ENCODE data around the gene NOTCH2. TPM values are rescaled to one million over a fixed set of nuclear protein-coding genes. Genes with fewer than 3 reads are reported as not detected.

Gene NOTCH2
- total and polyA plus RNA-seq, 9 of the 15 experiments (the other 6 are each of a cell fraction or from before 2014, with no cell fraction given), result 0.04 to 1.2 (median 0.28) TPM; not detected in 1

- TF ChIP-seq CHAMP1 (IDR thresholded peaks at IDR 0.05) (no peak), RAD51 (IDR thresholded peaks at IDR 0.05; ENCODE audit: borderline replicate concordance, low read depth) (no peak), RNF2 (IDR thresholded peaks at IDR 0.05) (no peak), CSDE1 (IDR thresholded peaks at IDR 0.05) (no peak), RBM39 (optimal IDR thresholded peaks at IDR 0.05; ENCODE audit: low read depth, low read length) (no peak)
Observed at GRCh38 chr1:119935373-119935772, 134.1 kb downstream of the NOTCH2 start (continued).

GRCh38 chr1:119933397-119933796 is 136.1 kb downstream of the NOTCH2 start:
- intact Hi-C loops (cut with micrococcal nuclease), result no loop called here
- FAIRE-seq, result no peak
- no peaks in the 10 kb centered on the region for H3K36me3 ChIP-seq (ENCODE audit: control insufficient read depth, insufficient read depth, low read length)

More at GRCh38 chr1:119933397-119933796, 136.1 kb downstream of the NOTCH2 start:
- DNase-seq (ENCODE audit: extremely low read depth in 1 of 4, low spot score in 3 of 4), result no peak
- in situ Hi-C loops (cut with MboI), result no loop called here
- H3K4me3 ChIP-seq, result no peak overlapping the region
- 0 out of 2 replicates have a peak, but pooled peaks cover 2% of the 10 kb centered on the region for H3K9me3 ChIP-seq (replicated peaks; ENCODE audit: control insufficient read depth, insufficient read depth, low read depth, low read length)
- H3K27me3 ChIP-seq (ENCODE audit: control insufficient read depth in 2 of 2, insufficient read depth in 2 of 2, low read length in 2 of 2), result peaks cover 0 to 11% of the 10 kb centered on the region in 2 experiments; a peak in 1 of 5 replicates
- H4K20me1 ChIP-seq (replicated peaks; ENCODE audit: control insufficient read depth, insufficient read depth, low read length), result no peaks in the 10 kb centered on the region
- H2AFZ ChIP-seq (ENCODE audit: low read depth, low read length), result no peak overlapping the region
- no peaks in the 10 kb centered on the region for H3K9me1 ChIP-seq (ENCODE audit: control insufficient read depth, insufficient read depth, low read length)
- no peak overlapping the region for H3K4me2 ChIP-seq (ENCODE audit: insufficient read depth, low read length)
- H3K4me1 ChIP-seq (replicated peaks in 1 of 2; ENCODE audit: control insufficient read depth in 2 of 2, insufficient read depth in 2 of 2, low read length in 2 of 2), result no peaks in the 10 kb centered on the region
- ATAC-seq, result no peak
- ChIA-PET POLR2A (no interaction called here), CTCF (ENCODE audit: low intra/inter-chr PET ratio) (no interaction called here)
- H3K79me2 ChIP-seq (ENCODE audit: control insufficient read depth, insufficient read depth, low read length), result no peaks in the 10 kb centered on the region
- H3K27ac ChIP-seq (ENCODE audit: extremely low read depth, low read depth, low read length), result no peak overlapping the region
- BruUV-seq (replicated peaks), result no TSS peak
- 0 out of 2 replicates have a peak, but pooled peaks have one; percentile 41 for TF ChIP-seq TRIM28 (IDR thresholded peaks at IDR 0.05)
- TF ChIP-seq CBX8 (IDR thresholded peaks at IDR 0.05; ENCODE audit: borderline replicate concordance, extremely low read depth, low read depth, low read length, poor library complexity, severe bottlenecking), result no peak
- no peak overlapping the region for H3K9ac ChIP-seq (ENCODE audit: insufficient read depth in 1 of 2, low read depth in 2 of 2, low read length in 2 of 2)

Data from K562 (cell line).